ENCODE data around the gene PTH1R.

DNA sequence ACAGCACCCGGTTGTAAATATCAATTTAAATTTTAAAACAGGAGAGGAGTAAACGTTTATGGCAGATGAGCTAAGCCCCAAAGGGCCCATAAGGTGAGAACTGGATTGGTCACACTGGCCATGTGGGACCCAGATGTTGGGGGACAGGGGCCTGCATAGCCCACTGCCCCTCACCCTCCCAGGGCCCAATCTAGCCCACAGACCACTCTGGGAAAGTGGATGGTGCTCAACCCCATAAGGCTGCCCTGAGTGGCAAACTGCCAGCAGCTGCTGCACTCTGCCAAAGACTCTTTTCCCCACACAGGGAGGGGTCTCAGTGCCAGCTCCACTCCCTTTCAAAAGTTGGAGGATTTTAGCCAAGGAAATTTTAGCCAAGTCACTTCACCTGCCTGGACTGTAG, 56.6 kb downstream of the PTH1R start:
- TF ChIP-seq POLR2A (IDR thresholded peaks at IDR 0.05): no peak
- TF ChIP-seq, protein P1, sequence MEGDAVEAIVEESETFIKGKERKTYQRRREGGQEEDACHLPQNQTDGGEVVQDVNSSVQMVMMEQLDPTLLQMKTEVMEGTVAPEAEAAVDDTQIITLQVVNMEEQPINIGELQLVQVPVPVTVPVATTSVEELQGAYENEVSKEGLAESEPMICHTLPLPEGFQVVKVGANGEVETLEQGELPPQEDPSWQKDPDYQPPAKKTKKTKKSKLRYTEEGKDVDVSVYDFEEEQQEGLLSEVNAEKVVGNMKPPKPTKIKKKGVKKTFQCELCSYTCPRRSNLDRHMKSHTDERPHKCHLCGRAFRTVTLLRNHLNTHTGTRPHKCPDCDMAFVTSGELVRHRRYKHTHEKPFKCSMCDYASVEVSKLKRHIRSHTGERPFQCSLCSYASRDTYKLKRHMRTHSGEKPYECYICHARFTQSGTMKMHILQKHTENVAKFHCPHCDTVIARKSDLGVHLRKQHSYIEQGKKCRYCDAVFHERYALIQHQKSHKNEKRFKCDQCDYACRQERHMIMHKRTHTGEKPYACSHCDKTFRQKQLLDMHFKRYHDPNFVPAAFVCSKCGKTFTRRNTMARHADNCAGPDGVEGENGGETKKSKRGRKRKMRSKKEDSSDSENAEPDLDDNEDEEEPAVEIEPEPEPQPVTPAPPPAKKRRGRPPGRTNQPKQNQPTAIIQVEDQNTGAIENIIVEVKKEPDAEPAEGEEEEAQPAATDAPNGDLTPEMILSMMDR (IDR thresholded peaks at IDR 0.05): no peak

All from esophagus squamous epithelium (tissue), 4 donors.